ENCODE measurements around the gene ATP2A3.

The ATP2A3 gene

DNA sequence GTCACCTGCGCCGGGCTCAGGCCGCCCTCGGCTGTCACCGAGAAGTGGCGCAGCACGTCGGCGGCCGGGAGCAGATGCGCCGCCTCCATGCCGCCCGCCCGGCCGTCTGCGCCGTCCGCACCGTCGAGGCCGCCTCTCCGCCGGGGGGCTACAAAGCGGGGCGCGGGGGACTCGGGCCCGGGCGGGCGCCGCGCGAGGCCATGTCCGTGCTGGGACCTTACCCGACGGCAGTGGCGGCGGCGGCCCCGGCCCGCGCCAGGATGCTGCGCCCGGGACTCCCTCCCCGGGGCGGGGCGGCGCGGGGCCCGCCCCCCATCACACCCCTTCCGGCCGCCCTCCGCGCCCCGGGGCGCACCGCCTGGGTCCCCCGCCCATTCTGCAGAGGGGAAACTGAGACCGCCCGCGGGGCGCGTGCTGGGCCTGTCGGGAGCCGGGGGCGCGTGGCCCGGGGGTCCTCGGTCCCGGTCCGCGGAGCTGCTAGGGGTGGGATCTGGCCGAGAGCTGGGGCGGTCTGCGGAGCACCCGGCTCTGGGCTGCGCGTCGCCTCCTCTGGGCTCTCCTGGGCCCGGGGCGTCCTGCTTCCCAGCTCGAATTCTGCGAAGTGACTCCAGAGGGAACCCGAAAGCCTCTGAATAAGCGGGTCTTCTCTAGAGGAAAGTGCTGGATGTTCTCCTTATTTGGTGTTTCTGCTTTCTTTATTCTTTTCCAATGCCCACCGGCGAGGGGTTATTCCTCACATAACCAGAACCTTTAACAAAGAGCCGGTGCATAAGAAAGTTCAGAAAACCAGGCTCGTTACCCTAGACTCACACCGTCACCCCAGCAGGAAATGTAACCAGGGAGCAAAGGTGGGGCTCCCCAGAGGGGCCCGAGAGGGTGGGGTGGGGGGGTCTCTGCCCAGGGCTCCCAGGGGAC lies at the start of gene ATP2A3:
Gene ATP2A3, minus strand, starts transcription at position 235 of the 915 bp plus-strand sequence. Its CDS starts 146 bp downstream, at position 89.
- in situ Hi-C loops (cut with HindIII; ENCODE audit: low sequenced_read_pairs) = loop anchor here (5.0 kb wide), 1 partner anchor 88 kb away; no protein-coding TSS in a partner anchor

GRCh38 chr17:4010754-4011153 lies 46.5 kb upstream of the ATP2A3 start:
- in situ Hi-C loops (cut with HindIII; ENCODE audit: low sequenced_read_pairs) = no loop called here

- in situ Hi-C loops (cut with HindIII; ENCODE audit: low sequenced_read_pairs) = loop anchor here (5.0 kb wide), 2 partner anchors 52 to 102 kb away; no protein-coding TSS in a partner anchor
Measured at GRCh38 chr17:4009186-4009785, 45.0 kb upstream of the ATP2A3 start.

GRCh38 chr17:4008441-4009185 lies 44.4 kb upstream of the ATP2A3 start:
- in situ Hi-C loops (cut with HindIII; ENCODE audit: low sequenced_read_pairs) = loop anchor here (5.0 kb wide), 2 partner anchors 51 to 101 kb away; no protein-coding TSS in a partner anchor

GRCh38 chr17:4008082-4008435 lies 43.8 kb upstream of the ATP2A3 start:
- in situ Hi-C loops (cut with HindIII; ENCODE audit: low sequenced_read_pairs) = loop anchor here (5.0 kb wide), 2 partner anchors 51 to 101 kb away; no protein-coding TSS in a partner anchor

DNA sequence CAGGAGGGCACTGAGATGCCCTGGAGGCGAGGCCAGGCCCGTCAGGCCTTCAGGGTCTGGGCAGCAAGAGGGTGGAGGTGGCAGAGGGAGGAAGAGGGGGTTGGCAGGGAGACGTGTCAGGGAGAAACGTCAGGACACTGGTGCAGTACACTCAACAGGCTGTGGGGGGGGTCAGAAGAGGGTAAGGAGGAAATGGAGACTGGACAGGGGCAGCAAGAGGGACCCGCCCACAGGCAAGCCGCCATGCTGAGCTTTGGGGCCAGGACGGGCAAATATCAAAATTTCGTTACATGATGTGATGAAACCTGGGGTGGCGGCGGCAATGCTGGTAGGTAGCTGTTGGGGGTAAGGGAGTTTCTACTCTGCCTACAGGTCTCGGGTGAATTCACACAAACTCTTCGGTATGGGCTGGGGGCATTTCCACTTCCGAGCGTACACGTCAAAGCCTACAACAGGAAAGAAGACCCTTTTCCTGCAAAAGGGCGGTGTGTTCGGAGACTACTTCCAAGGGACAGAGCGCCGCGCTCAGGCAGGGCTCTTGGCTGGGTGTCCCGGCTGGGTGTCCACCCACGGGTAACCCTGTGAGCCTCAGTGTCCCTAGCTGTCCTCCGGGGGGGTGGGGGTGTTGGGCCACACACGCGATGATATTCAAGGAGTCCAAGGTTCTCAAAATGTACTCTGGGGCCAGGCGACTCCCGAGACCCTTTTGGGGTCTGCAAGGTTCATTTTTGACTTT lies 43.3 kb upstream of the ATP2A3 start:
- in situ Hi-C loops (cut with HindIII; ENCODE audit: low sequenced_read_pairs) = loop anchor here (5.0 kb wide), 2 partner anchors 50 to 100 kb away; no protein-coding TSS in a partner anchor

GRCh38 chr17:4006745-4007211 lies 42.5 kb upstream of the ATP2A3 start:
- in situ Hi-C loops (cut with HindIII; ENCODE audit: low sequenced_read_pairs) = loop anchor here (5.0 kb wide), 2 partner anchors 49 to 99 kb away; no protein-coding TSS in a partner anchor

GRCh38 chr17:4006165-4006589 lies 41.9 kb upstream of the ATP2A3 start:
- in situ Hi-C loops (cut with HindIII; ENCODE audit: low sequenced_read_pairs) = loop anchor here (5.0 kb wide), 2 partner anchors 49 to 99 kb away; no protein-coding TSS in a partner anchor

GRCh38 chr17:4005296-4006164 lies 41.3 kb upstream of the ATP2A3 start:
- in situ Hi-C loops (cut with HindIII; ENCODE audit: low sequenced_read_pairs) = loop anchor here (5.0 kb wide), 2 partner anchors 48 to 98 kb away; no protein-coding TSS in a partner anchor

GRCh38 chr17:4004517-4005295 lies 40.5 kb upstream of the ATP2A3 start:
- in situ Hi-C loops (cut with HindIII; ENCODE audit: low sequenced_read_pairs) = loop anchor here (5.0 kb wide), 2 partner anchors 47 to 97 kb away; no protein-coding TSS in a partner anchor

DNA sequence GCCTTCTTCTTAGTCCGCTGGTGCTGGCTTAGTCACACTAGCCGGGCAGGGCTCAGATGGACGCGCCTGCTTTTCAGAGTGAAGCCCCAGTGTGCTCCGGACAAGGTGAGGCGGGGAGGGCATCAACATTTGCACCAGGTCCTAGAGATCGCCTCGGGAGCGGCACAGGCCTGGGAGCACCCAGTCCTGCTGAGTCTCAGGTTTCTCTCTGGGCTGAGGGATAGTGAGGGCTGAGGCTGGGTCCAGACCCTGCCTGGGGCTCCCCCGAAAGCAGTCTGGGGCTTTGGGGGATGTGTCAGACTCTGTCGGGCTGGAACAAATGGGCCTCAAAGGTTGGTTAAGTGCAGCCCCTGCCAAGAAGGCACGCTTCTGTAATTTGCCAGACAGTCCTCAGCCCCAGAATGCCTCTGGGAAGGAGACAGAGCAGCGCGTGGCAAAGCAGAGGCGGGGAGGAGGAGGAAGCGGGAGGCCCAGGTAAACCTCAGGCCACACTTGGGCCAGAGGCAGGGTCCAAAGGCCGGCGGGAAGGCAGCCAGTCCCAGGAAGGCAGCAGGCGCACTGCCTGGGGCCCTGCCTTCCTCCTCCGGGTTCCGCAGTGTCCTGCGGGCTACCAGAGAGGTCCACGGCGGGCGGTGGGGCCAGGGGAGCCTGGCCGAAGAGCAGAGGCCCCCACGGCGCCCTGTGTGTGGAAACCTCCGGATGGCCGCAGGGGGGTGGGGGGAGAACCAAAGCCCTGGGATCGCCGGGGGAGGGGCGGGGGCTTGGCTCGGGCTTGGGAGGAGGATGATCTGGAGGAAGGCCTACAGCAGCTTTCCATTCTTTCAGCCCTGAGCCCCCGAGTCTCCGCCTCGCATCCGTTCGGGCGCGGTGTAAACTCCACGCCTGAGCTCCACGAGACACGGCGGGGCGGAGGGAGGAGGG lies 39.5 kb upstream of the ATP2A3 start:
- in situ Hi-C loops (cut with HindIII; ENCODE audit: low sequenced_read_pairs) = no loop called here

DNA sequence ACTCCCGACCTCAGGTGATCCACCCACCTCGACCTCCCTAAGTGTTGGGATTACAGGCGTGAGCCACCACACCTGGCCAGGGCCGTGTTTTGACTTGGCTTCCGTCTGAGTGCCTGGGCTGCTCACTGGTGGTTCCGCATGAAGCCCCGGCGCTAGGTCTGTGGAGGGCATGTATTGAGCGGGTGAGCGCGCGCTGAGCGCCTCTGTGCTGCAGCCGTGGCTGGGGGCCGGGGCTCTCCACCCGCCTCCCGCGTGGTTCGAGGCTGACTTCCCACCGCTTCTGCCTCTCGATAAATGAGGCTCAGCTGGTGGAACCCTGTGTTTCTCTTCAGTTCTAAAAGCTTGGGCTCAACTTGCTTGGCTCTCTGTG lies 38.9 kb upstream of the ATP2A3 start:
- in situ Hi-C loops (cut with HindIII; ENCODE audit: low sequenced_read_pairs) = no loop called here

- in situ Hi-C loops (cut with HindIII; ENCODE audit: low sequenced_read_pairs) = no loop called here
Measured at GRCh38 chr17:4001048-4001590, 36.9 kb upstream of the ATP2A3 start.

- in situ Hi-C loops (cut with HindIII; ENCODE audit: low sequenced_read_pairs) = no loop called here
Measured at GRCh38 chr17:3998436-3998835, 34.2 kb upstream of the ATP2A3 start.

DNA sequence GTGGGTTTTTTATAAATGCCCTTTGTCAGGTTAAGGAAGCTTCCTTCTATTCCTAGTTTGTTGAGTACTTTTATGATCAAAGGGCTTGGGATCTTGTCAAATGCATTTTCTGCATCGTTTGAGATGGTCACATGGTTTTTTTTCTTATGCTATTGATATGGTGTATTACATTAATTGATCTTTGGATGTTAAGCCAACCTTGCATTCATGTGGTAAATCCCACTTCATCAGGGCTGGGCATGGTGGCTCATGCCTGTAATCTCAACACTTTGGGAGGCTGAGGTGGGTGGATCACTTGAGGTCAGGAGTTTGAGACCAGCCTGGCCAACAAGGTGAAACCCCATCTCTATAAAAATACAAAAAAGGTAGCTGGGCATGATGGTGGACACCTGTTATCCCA lies 30.8 kb upstream of the ATP2A3 start:
- in situ Hi-C loops (cut with HindIII; ENCODE audit: low sequenced_read_pairs) = no loop called here

- in situ Hi-C loops (cut with HindIII; ENCODE audit: low sequenced_read_pairs) = no loop called here
Measured at GRCh38 chr17:3994221-3994576, 30.0 kb upstream of the ATP2A3 start.
